Panc1 (cell line): ENCODE measurements around the gene ZNF184. TPM values are rescaled to one million over a fixed set of nuclear protein-coding genes. Genes with fewer than 3 reads are reported as not detected.

Source experiments
- ATAC-seq: fragments of 200-7000 bp; cut with Tn5 transposase; 2 replicates; pipeline ENCODE4 v1.9.1; 2020; ENCODE audit warnings: mild to moderate bottlenecking, moderate library complexity
- BruUV-seq: library from RNA; stranded (reverse); fragments of 400-500 nt; replicated peaks from 2 replicates; lab custom pipeline; 2021; lab: Mats Ljungman, UMichigan
- CTCF ChIA-PET: fragments of 300-600 bp; sonication (Branson Sonifier 250); formaldehyde crosslinking; loops from one replicate; lab custom pipeline; 2022; ENCODE audit warnings: antibody characterized with exemption; lab: Charles Lee
- POLR2A ChIA-PET: fragments of 300-600 bp; sonication (Branson Sonifier 250); formaldehyde crosslinking; loops from one replicate; lab custom pipeline; 2022; ENCODE audit warnings: antibody characterized with exemption; lab: Charles Lee
- DNase-seq: peaks from one replicate; pipeline ENCODE4 v3.0.0-alpha.2; 2010; ENCODE audit warnings: low read depth, low spot score
- H3K27ac ChIP-seq: 2 replicates; pipeline ENCODE4 v1.5.1; 2011; ENCODE audit warnings: mild to moderate bottlenecking, low read length, inconsistent platforms
- H3K27me3 ChIP-seq: fragments of 200-500 bp; sonication (Bioruptor generic); 2 replicates; pipeline ENCODE4 v1.6.0; 2014; ENCODE audit warnings: low read length, inconsistent platforms; ENCODE audit not compliant: control insufficient read depth, insufficient read depth
- H3K36me3 ChIP-seq: fragments of 200-500 bp; sonication (Bioruptor generic); 2 replicates; pipeline ENCODE4 v1.5.1; 2014; ENCODE audit warnings: inconsistent platforms, mild to moderate bottlenecking, low read length, moderate library complexity; ENCODE audit not compliant: control insufficient read depth, insufficient read depth
- H3K4me1 ChIP-seq: 2 replicates; pipeline ENCODE4 v1.5.1; 2011; ENCODE audit warnings: inconsistent platforms, mild to moderate bottlenecking, low read length, moderate library complexity; ENCODE audit not compliant: control insufficient read depth, insufficient read depth
- H3K4me3 ChIP-seq, 2 experiments: 2 replicates each; pipeline ENCODE4 v1.5.1; 2011 to 2012; ENCODE audit warnings: low read depth in 2 of 2, low read length in 2 of 2, mild to moderate bottlenecking in 2 of 2, inconsistent platforms in 1 of 2, moderate library complexity in 1 of 2
- H3K9me3 ChIP-seq: fragments of 200-500 bp; sonication (Bioruptor generic); 2 replicates; pipeline ENCODE4 v1.5.1; 2014; ENCODE audit warnings: low read depth, mild to moderate bottlenecking, inconsistent platforms, low read length, moderate library complexity; ENCODE audit not compliant: control insufficient read depth, insufficient read depth
- CTCF ChIP-seq: fragments of 450-650 bp; IDR thresholded peaks from 2 replicates; pipeline ENCODE4 v1.5.1; 2017; ENCODE audit warnings: mild to moderate bottlenecking
- POLR2AphosphoS5 ChIP-seq: IDR thresholded peaks from 2 replicates; pipeline ENCODE4 v1.6.1; 2012; ENCODE audit warnings: mild to moderate bottlenecking, low read depth, low read length, moderate library complexity
- SIN3A ChIP-seq: IDR thresholded peaks from 2 replicates; pipeline ENCODE4 v1.6.1; 2012; ENCODE audit warnings: low read depth, mild to moderate bottlenecking, low read length, moderate library complexity, borderline replicate concordance; ENCODE audit not compliant: insufficient read depth
- TCF7L2 ChIP-seq: IDR thresholded peaks from 2 replicates; pipeline ENCODE4 v1.6.1; 2011; ENCODE audit warnings: mild to moderate bottlenecking, low read depth, low read length, inconsistent platforms
- in situ Hi-C: cut with HindIII; loops from 2 replicates; pipeline ENCODE4 v1.10.0; 2016; ENCODE audit warnings: low sequenced_read_pairs, low pct_unique_long_range_greater_than_20kb
- intact Hi-C: fragments of 100-400 bp; cut with micrococcal nuclease; formaldehyde crosslinking; loops from one replicate; pipeline ENCODE4 v1.10.0; 2022; ENCODE audit not compliant: unreplicated experiment
- total RNA-seq: library from RNA; stranded (reverse); gene quantifications from one replicate; pipeline ENCODE4 v1.2.1, GENCODE V29; 2021; ENCODE audit not compliant: unreplicated experiment
- TF ChIP-seq, protein P1 (sequence below), 2 experiments: IDR thresholded peaks; 2 replicates each; pipeline ENCODE4 v1.6.1; 2011 to 2012; ENCODE audit warnings: low read depth in 2 of 2, control low read depth in 1 of 2, low read length in 1 of 2, mild to moderate bottlenecking in 1 of 2, moderate library complexity in 1 of 2; ENCODE audit not compliant: insufficient read depth in 1 of 2

Gene ZNF184
- total RNA-seq, 1 experiment from 2014 or later, result 7.8 TPM

GRCh38 chr6:27494103-27494502 is 21.2 kb upstream of the ZNF184 start:
- Histone ChIP-seq H3K9me3 (no peaks in the 10 kb centered on the region), H3K4me3 (no peak overlapping the region), H3K27me3 (peaks cover 2% of the 10 kb centered on the region; the same call in 1 of the 2 replicates), H3K36me3 (no peaks in the 10 kb centered on the region), H3K4me1 (no peaks in the 10 kb centered on the region; the same call in 1 of the 2 replicates), H3K27ac (no peak overlapping the region)
- DNase-seq, result no peak
- TF ChIP-seq SIN3A (no peak), TCF7L2 (no peak), POLR2AphosphoS5 (no peak)
- TF ChIP-seq, protein P1, sequence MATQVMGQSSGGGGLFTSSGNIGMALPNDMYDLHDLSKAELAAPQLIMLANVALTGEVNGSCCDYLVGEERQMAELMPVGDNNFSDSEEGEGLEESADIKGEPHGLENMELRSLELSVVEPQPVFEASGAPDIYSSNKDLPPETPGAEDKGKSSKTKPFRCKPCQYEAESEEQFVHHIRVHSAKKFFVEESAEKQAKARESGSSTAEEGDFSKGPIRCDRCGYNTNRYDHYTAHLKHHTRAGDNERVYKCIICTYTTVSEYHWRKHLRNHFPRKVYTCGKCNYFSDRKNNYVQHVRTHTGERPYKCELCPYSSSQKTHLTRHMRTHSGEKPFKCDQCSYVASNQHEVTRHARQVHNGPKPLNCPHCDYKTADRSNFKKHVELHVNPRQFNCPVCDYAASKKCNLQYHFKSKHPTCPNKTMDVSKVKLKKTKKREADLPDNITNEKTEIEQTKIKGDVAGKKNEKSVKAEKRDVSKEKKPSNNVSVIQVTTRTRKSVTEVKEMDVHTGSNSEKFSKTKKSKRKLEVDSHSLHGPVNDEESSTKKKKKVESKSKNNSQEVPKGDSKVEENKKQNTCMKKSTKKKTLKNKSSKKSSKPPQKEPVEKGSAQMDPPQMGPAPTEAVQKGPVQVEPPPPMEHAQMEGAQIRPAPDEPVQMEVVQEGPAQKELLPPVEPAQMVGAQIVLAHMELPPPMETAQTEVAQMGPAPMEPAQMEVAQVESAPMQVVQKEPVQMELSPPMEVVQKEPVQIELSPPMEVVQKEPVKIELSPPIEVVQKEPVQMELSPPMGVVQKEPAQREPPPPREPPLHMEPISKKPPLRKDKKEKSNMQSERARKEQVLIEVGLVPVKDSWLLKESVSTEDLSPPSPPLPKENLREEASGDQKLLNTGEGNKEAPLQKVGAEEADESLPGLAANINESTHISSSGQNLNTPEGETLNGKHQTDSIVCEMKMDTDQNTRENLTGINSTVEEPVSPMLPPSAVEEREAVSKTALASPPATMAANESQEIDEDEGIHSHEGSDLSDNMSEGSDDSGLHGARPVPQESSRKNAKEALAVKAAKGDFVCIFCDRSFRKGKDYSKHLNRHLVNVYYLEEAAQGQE (IDR thresholded peaks at IDR 0.05; ENCODE audit: insufficient read depth in 1 of 2, low read depth in 2 of 2, low read length in 1 of 2), result no peak
- no peak for ATAC-seq
- ChIA-PET POLR2A (no interaction called here), CTCF (no interaction called here)
- BruUV-seq, result no TSS peak
- intact Hi-C loops (no loop called here), in situ Hi-C loops (no loop called here)

GRCh38 chr6:27492631-27493190 is 19.8 kb upstream of the ZNF184 start:
- intact Hi-C loops (no loop called here), in situ Hi-C loops (no loop called here)
- Histone ChIP-seq H3K4me1 (no peaks in the 10 kb centered on the region; the same call in 1 of the 2 replicates), H3K27ac (no peak overlapping the region), H3K27me3 (no peaks in the 10 kb centered on the region; the same call in 1 of the 2 replicates), H3K9me3 (no peaks in the 10 kb centered on the region), H3K36me3 (no peaks in the 10 kb centered on the region), H3K4me3 (no peak overlapping the region)
- BruUV-seq, result no TSS peak
- DNase-seq (no peak), ATAC-seq (no peak)
- CTCF ChIA-PET, result no interaction called here
- POLR2A ChIA-PET, result no interaction called here
- TF ChIP-seq, protein P1 (IDR thresholded peaks at IDR 0.05; ENCODE audit: insufficient read depth in 1 of 2, low read depth in 2 of 2, low read length in 1 of 2), result no peak
- TF ChIP-seq CTCF, result no peak
- no peak for TF ChIP-seq SIN3A
- TF ChIP-seq POLR2AphosphoS5, result no peak
- TF ChIP-seq TCF7L2, result no peak
